ENCODE measurements around the gene TYW5.

TYW5 gene

GRCh38 chr2:199911877-199912161 is 43.5 kb downstream of the TYW5 start:
- Histone ChIP-seq H3K4me3 (replicated peaks; ENCODE audit: insufficient read depth, low read length) (peak overlapping the region; percentile 68), H3K27me3 (ENCODE audit: insufficient read depth, poor library complexity, severe bottlenecking) (no peaks in the 10 kb centered on the region), H3K27ac (replicated peaks) (peak overlapping the region; percentile 99)
- DNase-seq (ENCODE audit: low read depth in 1 of 2, low spot score in 1 of 2), result no peak
- no peak for TF ChIP-seq SPI1 (IDR thresholded peaks at IDR 0.05; ENCODE audit: borderline replicate concordance, low read depth)
- TF ChIP-seq, protein P1, sequence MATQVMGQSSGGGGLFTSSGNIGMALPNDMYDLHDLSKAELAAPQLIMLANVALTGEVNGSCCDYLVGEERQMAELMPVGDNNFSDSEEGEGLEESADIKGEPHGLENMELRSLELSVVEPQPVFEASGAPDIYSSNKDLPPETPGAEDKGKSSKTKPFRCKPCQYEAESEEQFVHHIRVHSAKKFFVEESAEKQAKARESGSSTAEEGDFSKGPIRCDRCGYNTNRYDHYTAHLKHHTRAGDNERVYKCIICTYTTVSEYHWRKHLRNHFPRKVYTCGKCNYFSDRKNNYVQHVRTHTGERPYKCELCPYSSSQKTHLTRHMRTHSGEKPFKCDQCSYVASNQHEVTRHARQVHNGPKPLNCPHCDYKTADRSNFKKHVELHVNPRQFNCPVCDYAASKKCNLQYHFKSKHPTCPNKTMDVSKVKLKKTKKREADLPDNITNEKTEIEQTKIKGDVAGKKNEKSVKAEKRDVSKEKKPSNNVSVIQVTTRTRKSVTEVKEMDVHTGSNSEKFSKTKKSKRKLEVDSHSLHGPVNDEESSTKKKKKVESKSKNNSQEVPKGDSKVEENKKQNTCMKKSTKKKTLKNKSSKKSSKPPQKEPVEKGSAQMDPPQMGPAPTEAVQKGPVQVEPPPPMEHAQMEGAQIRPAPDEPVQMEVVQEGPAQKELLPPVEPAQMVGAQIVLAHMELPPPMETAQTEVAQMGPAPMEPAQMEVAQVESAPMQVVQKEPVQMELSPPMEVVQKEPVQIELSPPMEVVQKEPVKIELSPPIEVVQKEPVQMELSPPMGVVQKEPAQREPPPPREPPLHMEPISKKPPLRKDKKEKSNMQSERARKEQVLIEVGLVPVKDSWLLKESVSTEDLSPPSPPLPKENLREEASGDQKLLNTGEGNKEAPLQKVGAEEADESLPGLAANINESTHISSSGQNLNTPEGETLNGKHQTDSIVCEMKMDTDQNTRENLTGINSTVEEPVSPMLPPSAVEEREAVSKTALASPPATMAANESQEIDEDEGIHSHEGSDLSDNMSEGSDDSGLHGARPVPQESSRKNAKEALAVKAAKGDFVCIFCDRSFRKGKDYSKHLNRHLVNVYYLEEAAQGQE (IDR thresholded peaks at IDR 0.05; ENCODE audit: insufficient replicate concordance, low read depth), result no peak
- no peak for TF ChIP-seq POLR2AphosphoS5 (IDR thresholded peaks at IDR 0.05; ENCODE audit: low read depth)

DNA sequence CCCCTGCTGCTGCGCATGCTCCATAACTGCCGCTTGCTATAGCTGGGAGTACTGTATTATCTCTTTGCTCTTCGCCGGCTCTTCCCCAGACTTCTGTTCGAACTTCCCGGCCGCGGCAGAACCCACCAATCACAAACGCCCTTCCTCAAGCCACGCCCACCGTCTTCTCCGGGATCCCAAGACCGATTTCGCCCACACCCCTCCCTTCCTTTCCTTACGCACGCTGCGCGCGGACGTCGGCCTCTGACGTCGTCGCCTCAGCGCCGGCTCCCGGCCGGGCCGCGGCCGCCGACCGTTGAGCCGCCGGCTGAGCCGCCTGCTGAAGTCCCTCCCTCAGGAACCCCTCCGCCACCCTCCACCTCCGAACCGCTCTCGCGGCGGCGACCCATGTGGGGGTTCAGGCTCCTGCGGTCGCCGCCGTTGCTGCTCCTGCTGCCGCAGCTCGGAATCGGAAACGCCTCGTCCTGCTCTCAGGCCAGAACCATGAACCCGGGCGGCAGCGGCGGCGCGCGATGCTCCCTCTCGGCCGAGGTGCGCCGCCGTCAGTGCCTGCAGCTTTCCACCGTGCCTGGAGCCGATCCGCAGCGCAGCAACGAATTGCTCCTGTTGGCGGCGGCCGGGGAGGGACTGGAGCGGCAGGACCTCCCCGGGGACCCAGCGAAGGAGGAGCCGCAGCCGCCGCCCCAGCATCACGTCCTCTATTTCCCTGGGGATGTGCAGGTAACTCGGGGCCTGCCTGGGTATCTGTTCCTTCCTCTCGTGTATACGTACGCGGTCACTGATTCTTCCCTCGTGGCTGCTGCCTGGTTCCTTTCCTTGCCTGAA is 44.0 kb downstream of the TYW5 start, which contains the start of gene C2orf69:
C2orf69 (plus strand) TSS at position 242 of the 825 bp plus-strand sequence; CDS start at position 388, 146 bp downstream.
- Histone ChIP-seq H3K27ac (replicated peaks) (peak within 1 kb of the TSS; percentile 99), H3K27me3 (ENCODE audit: insufficient read depth, poor library complexity, severe bottlenecking) (no peaks in the 10 kb centered on the region), H3K4me3 (replicated peaks; ENCODE audit: insufficient read depth, low read length) (peak within 1 kb of the TSS; percentile 68)
- no peak for TF ChIP-seq GABPA (IDR thresholded peaks at IDR 0.05; ENCODE audit: low read depth)
- TF ChIP-seq, protein P1 (IDR thresholded peaks at IDR 0.05; ENCODE audit: insufficient replicate concordance, low read depth), result no peak
- TF ChIP-seq CTCF (IDR thresholded peaks at IDR 0.05; ENCODE audit: insufficient read depth, low read length), result no peak
- peak; percentile 14; the same call in 1 of the 2 replicates for TF ChIP-seq SPI1 (IDR thresholded peaks at IDR 0.05; ENCODE audit: borderline replicate concordance, low read depth)
- peak; percentile 80 for TF ChIP-seq POLR2AphosphoS5 (IDR thresholded peaks at IDR 0.05; ENCODE audit: low read depth)
- peak; percentile 95 to 99 for DNase-seq (ENCODE audit: low read depth in 1 of 2, low spot score in 1 of 2)

DNA sequence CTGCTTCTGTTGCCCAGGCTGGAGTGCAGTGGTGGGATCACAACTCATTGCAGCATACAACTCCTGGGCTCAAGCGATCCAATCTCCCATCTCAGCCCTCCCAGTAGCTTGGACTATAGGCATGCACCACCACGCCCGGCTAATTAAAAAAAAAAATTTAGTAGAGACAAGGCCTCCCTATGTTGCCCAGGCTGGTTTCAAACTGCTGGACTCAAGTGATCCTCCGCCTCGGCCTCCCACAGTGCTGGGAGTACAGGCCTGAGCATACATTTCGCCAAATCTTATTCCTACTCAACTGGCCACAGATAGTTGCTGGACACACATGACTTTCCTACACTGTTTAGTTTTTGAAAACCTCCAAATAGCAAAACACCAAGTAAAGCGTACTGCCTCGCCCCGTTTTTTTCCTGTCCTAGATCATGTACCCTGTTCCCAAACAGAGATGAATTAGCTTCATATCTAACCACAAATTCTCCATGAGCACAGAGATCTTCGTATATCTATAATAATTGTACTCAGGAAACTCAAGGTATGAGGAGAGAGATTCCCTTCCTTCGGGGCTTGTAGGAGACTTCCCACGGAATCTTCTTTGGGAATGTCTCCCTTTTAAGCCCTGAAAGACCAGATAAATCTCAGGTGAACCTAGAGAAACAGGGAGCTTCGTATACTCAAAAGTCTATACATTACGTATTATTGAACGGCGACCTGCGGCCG is 44.8 kb downstream of the TYW5 start:
- Histone ChIP-seq H3K27me3 (ENCODE audit: insufficient read depth, poor library complexity, severe bottlenecking) (no peaks in the 10 kb centered on the region), H3K27ac (replicated peaks) (peak overlapping the region; percentile 86), H3K4me3 (replicated peaks; ENCODE audit: insufficient read depth, low read length) (peak overlapping the region; percentile 29)
- TF ChIP-seq GABPA (IDR thresholded peaks at IDR 0.05; ENCODE audit: low read depth) (no peak), POLR2AphosphoS5 (IDR thresholded peaks at IDR 0.05; ENCODE audit: low read depth) (no peak), SPI1 (IDR thresholded peaks at IDR 0.05; ENCODE audit: borderline replicate concordance, low read depth) (no peak), CTCF (IDR thresholded peaks at IDR 0.05; ENCODE audit: insufficient read depth, low read length) (no peak)
- TF ChIP-seq, protein P1 (IDR thresholded peaks at IDR 0.05; ENCODE audit: insufficient replicate concordance, low read depth), result no peak
- peak in 1 of 2 experiments; percentile 2 for DNase-seq (ENCODE audit: low read depth in 1 of 2, low spot score in 1 of 2)
